Loucy (cell line): ENCODE results near the gene DNAJB8.

Experiments used
- EZH2phosphoT487 ChIP-seq: fragments of 200-600 bp; IDR thresholded peaks from 2 replicates; pipeline ENCODE4 v1.6.1; 2018; ENCODE audit warnings: antibody characterized with exemption, mild to moderate bottlenecking, moderate library complexity, borderline replicate concordance
- TF ChIP-seq, protein P1 (sequence below): fragments of 200-600 bp; sonication (generic); conservative IDR thresholded peaks from 2 replicates; pipeline ENCODE4 v1.5.1; 2014; ENCODE audit warnings: mild to moderate bottlenecking, antibody characterized with exemption, low read length

- TF ChIP-seq, protein P1, sequence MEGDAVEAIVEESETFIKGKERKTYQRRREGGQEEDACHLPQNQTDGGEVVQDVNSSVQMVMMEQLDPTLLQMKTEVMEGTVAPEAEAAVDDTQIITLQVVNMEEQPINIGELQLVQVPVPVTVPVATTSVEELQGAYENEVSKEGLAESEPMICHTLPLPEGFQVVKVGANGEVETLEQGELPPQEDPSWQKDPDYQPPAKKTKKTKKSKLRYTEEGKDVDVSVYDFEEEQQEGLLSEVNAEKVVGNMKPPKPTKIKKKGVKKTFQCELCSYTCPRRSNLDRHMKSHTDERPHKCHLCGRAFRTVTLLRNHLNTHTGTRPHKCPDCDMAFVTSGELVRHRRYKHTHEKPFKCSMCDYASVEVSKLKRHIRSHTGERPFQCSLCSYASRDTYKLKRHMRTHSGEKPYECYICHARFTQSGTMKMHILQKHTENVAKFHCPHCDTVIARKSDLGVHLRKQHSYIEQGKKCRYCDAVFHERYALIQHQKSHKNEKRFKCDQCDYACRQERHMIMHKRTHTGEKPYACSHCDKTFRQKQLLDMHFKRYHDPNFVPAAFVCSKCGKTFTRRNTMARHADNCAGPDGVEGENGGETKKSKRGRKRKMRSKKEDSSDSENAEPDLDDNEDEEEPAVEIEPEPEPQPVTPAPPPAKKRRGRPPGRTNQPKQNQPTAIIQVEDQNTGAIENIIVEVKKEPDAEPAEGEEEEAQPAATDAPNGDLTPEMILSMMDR: no peak
- TF ChIP-seq EZH2phosphoT487: no peak
These were observed 33.5 kb downstream of the DNAJB8 start for GRCh38 chr3:128432971-128433836.
